ENCODE results near the gene GTF3C5. TPM values are rescaled to one million over a fixed set of nuclear protein-coding genes. Genes with fewer than 3 reads are reported as not detected.

GTF3C5 gene
- total and polyA plus RNA-seq, 9 of the 15 experiments (the other 6 are each of a cell fraction or from before 2014, with no cell fraction given): 3.8 to 118 (median 83.7) TPM

DNA sequence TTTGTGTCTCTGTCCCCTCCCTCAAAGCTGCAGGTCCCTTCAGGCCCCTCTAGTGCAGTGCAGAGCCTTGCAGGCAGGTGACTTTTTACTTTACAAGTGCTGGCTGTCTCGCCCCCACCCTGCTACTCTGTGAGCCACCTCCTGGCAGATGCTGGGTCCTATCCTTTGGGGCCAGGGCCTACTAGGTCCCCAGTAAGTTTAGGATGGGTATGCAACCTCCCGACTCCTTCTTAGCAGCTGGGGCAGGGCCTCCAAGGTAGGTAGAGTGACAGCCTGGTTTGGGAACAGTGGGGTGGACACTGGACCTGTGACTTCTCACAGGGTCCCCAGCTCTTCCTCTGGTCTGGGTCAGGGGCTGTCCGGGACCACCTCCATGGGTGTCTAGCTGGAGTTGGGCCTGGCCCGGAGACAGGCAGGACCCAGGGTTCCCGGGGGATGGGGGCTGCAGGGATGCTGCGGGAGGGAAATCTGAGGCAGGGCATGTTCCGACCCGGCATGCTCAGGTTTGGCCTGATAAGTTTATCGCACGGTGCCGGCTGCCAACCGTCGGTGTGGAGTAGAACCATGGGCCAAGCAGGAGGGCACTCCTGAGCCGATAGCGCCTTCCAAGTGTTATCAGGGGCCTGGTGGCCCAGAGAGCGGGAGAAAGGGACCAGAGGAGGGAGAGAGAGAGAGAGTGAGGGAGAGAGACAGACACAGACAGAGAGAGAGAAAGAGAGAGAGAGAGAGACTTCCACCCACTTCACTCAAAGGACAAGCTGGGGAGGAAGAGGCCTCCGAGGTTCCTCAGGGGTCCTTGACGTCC is 31.8 kb upstream of the GTF3C5 start (continued):
- TF ChIP-seq CSDE1 (IDR thresholded peaks at IDR 0.05) (no peak), IFI16 (CRISPR knock-in tag; IDR thresholded peaks at IDR 0.05) (0 out of 2 replicates have a peak, but pooled peaks have one; percentile 18), KAT2B (IDR thresholded peaks at IDR 0.05; ENCODE audit: low read depth, low read length) (no peak), GATAD2B (IDR thresholded peaks at IDR 0.05; ENCODE audit: borderline replicate concordance) (no peak), KLF1 (tag; IDR thresholded peaks at IDR 0.05) (no peak), KAT7 (CRISPR knock-in tag; IDR thresholded peaks at IDR 0.05; ENCODE audit: borderline replicate concordance) (no peak), MAFG (tag; conservative IDR thresholded peaks at IDR 0.05) (no peak), ZBTB1 (CRISPR knock-in tag; IDR thresholded peaks at IDR 0.05; ENCODE audit: borderline replicate concordance, low read depth) (no peak), ETV5 (CRISPR knock-in tag; IDR thresholded peaks at IDR 0.05; ENCODE audit: low read depth) (no peak), ETV6 (IDR thresholded peaks at IDR 0.05; ENCODE audit: borderline replicate concordance in 1 of 2, low read depth in 2 of 2, low read length in 1 of 2) (no peak), ETV6 (CRISPR knock-in tag; IDR thresholded peaks at IDR 0.05; ENCODE audit: borderline replicate concordance) (no peak), ZKSCAN1 (IDR thresholded peaks at IDR 0.05; ENCODE audit: low read depth, low read length) (peak; percentile 65), SMAD3 (CRISPR knock-in tag; conservative IDR thresholded peaks at IDR 0.05) (no peak), CCNT2 (IDR thresholded peaks at IDR 0.05; ENCODE audit: borderline replicate concordance, extremely low read depth, insufficient read length, low read depth, low read length) (peak; percentile 81), EGR1 (conservative IDR thresholded peaks at IDR 0.05) (0 out of 2 replicates have a peak, but pooled peaks have one; percentile 22), MTA1 (IDR thresholded peaks at IDR 0.05; ENCODE audit: borderline replicate concordance) (peak; percentile 87), ZNF780A (CRISPR knock-in tag; IDR thresholded peaks at IDR 0.05) (no peak)
- TF ChIP-seq, protein P1, sequence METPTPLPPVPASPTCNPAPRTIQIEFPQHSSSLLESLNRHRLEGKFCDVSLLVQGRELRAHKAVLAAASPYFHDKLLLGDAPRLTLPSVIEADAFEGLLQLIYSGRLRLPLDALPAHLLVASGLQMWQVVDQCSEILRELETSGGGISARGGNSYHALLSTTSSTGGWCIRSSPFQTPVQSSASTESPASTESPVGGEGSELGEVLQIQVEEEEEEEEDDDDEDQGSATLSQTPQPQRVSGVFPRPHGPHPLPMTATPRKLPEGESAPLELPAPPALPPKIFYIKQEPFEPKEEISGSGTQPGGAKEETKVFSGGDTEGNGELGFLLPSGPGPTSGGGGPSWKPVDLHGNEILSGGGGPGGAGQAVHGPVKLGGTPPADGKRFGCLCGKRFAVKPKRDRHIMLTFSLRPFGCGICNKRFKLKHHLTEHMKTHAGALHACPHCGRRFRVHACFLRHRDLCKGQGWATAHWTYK (CRISPR knock-in tag; IDR thresholded peaks at IDR 0.05): peak; percentile 68
- TF ChIP-seq, protein P2, sequence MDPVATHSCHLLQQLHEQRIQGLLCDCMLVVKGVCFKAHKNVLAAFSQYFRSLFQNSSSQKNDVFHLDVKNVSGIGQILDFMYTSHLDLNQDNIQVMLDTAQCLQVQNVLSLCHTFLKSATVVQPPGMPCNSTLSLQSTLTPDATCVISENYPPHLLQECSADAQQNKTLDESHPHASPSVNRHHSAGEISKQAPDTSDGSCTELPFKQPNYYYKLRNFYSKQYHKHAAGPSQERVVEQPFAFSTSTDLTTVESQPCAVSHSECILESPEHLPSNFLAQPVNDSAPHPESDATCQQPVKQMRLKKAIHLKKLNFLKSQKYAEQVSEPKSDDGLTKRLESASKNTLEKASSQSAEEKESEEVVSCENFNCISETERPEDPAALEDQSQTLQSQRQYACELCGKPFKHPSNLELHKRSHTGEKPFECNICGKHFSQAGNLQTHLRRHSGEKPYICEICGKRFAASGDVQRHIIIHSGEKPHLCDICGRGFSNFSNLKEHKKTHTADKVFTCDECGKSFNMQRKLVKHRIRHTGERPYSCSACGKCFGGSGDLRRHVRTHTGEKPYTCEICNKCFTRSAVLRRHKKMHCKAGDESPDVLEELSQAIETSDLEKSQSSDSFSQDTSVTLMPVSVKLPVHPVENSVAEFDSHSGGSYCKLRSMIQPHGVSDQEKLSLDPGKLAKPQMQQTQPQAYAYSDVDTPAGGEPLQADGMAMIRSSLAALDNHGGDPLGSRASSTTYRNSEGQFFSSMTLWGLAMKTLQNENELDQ (CRISPR knock-in tag; IDR thresholded peaks at IDR 0.05; ENCODE audit: borderline replicate concordance): no peak
- TF ChIP-seq, protein P3, sequence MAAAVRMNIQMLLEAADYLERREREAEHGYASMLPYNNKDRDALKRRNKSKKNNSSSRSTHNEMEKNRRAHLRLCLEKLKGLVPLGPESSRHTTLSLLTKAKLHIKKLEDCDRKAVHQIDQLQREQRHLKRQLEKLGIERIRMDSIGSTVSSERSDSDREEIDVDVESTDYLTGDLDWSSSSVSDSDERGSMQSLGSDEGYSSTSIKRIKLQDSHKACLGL (CRISPR knock-in tag; IDR thresholded peaks at IDR 0.05; ENCODE audit: borderline replicate concordance, poor library complexity, severe bottlenecking): no peak
- TF ChIP-seq, protein P4, sequence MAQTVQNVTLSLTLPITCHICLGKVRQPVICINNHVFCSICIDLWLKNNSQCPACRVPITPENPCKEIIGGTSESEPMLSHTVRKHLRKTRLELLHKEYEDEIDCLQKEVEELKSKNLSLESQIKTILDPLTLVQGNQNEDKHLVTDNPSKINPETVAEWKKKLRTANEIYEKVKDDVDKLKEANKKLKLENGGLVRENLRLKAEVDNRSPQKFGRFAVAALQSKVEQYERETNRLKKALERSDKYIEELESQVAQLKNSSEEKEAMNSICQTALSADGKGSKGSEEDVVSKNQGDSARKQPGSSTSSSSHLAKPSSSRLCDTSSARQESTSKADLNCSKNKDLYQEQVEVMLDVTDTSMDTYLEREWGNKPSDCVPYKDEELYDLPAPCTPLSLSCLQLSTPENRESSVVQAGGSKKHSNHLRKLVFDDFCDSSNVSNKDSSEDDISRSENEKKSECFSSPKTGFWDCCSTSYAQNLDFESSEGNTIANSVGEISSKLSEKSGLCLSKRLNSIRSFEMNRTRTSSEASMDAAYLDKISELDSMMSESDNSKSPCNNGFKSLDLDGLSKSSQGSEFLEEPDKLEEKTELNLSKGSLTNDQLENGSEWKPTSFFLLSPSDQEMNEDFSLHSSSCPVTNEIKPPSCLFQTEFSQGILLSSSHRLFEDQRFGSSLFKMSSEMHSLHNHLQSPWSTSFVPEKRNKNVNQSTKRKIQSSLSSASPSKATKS (CRISPR knock-in tag; IDR thresholded peaks at IDR 0.05): no peak
